Endothelial cell of umbilical vein (primary cell): ENCODE results near the gene HHATL.

Source experiments
- EZH2 ChIP-seq: IDR thresholded peaks from 2 replicates; pipeline ENCODE4 v1.6.1; 2012; ENCODE audit warnings: borderline replicate concordance, low read depth, mild to moderate bottlenecking, moderate library complexity, low read length, inconsistent platforms; ENCODE audit not compliant: severe bottlenecking
- POLR2AphosphoS5 ChIP-seq: IDR thresholded peaks from 2 replicates; pipeline ENCODE4 v1.6.1; 2012; ENCODE audit warnings: low read depth, mild to moderate bottlenecking, control low read depth, low read length, moderate library complexity; ENCODE audit not compliant: insufficient read depth
- TF ChIP-seq, protein P1 (sequence below), 2 donors: IDR thresholded peaks; 1 replicate in 1 of 2; 2 replicates in 1 of 2; pipeline ENCODE4 v1.5.1; 2011; ENCODE audit warnings: low read length in 2 of 2, mild to moderate bottlenecking in 2 of 2, moderate library complexity in 2 of 2, control low read depth in 1 of 2, inconsistent platforms in 1 of 2, low read depth in 1 of 2; ENCODE audit not compliant: insufficient read depth in 1 of 2; ENCODE audit errors: extremely low read depth in 1 of 2

DNA sequence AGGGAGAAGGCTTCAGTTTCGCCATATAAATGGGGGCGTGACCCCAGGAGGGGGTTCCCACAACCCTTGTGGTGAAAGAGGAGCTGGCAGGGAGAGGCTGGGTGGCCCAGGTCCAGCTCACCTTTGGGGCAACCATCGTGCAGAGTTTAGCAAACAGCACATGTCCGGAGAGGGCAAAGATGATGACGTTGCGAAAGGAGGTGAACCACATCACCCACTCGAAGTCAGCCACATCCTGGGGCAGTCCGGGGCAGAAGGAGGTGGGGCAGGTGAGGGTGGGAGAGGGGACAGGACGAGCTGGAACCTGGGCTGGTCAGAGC lies 3.7 kb downstream of the HHATL start:
- TF ChIP-seq, protein P1, sequence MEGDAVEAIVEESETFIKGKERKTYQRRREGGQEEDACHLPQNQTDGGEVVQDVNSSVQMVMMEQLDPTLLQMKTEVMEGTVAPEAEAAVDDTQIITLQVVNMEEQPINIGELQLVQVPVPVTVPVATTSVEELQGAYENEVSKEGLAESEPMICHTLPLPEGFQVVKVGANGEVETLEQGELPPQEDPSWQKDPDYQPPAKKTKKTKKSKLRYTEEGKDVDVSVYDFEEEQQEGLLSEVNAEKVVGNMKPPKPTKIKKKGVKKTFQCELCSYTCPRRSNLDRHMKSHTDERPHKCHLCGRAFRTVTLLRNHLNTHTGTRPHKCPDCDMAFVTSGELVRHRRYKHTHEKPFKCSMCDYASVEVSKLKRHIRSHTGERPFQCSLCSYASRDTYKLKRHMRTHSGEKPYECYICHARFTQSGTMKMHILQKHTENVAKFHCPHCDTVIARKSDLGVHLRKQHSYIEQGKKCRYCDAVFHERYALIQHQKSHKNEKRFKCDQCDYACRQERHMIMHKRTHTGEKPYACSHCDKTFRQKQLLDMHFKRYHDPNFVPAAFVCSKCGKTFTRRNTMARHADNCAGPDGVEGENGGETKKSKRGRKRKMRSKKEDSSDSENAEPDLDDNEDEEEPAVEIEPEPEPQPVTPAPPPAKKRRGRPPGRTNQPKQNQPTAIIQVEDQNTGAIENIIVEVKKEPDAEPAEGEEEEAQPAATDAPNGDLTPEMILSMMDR (IDR thresholded peaks at IDR 0.05; ENCODE audit: extremely low read depth in 1 of 2, insufficient read depth in 1 of 2, low read depth in 1 of 2, low read length in 2 of 2): no peak
- TF ChIP-seq EZH2 (no peak), POLR2AphosphoS5 (no peak)
